22Rv1 (cell line): ENCODE results near the gene NDUFAF7.

Source experiments
- ZFX ChIP-seq: fragments of 450-650 bp; IDR thresholded peaks from 2 replicates; pipeline ENCODE4 v1.6.1; 2017; ENCODE audit warnings: antibody characterized with exemption, borderline replicate concordance
- TF ChIP-seq, protein P1 (sequence below): fragments of 450-650 bp; IDR thresholded peaks from 2 replicates; pipeline ENCODE4 v1.5.1; 2017; ENCODE audit warnings: mild to moderate bottlenecking

DNA sequence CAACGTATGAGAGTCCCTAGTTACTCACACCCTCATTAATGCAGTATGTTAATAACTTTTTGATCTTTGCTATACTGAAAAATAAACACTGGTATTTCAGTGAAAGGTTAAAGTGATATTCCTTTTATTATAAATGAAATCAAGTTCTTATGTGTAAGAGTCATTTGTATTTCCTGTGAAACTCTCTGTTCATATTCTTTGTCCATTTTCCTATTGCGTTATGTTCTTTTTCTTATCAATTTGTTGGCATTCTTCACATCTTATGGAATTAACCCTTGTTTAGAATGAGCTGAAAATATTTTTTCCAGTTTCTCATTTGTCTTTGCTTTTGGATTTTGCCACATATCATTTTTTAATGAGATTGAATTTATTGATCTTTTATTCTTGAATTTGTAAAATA lies 44.8 kb downstream of the NDUFAF7 start:
- TF ChIP-seq, protein P1, sequence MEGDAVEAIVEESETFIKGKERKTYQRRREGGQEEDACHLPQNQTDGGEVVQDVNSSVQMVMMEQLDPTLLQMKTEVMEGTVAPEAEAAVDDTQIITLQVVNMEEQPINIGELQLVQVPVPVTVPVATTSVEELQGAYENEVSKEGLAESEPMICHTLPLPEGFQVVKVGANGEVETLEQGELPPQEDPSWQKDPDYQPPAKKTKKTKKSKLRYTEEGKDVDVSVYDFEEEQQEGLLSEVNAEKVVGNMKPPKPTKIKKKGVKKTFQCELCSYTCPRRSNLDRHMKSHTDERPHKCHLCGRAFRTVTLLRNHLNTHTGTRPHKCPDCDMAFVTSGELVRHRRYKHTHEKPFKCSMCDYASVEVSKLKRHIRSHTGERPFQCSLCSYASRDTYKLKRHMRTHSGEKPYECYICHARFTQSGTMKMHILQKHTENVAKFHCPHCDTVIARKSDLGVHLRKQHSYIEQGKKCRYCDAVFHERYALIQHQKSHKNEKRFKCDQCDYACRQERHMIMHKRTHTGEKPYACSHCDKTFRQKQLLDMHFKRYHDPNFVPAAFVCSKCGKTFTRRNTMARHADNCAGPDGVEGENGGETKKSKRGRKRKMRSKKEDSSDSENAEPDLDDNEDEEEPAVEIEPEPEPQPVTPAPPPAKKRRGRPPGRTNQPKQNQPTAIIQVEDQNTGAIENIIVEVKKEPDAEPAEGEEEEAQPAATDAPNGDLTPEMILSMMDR = no peak
- no peak for TF ChIP-seq ZFX
